Measurements from ENCODE around the gene ADORA2A.

The ADORA2A gene

GRCh38 chr22:24441406-24442351, 14.3 kb downstream of the ADORA2A start:
- H3K27ac Mint-ChIP-seq = no peak overlapping the region
- no peaks in the 10 kb centered on the region for H3K9me3 Mint-ChIP-seq
- H3K4me3 Mint-ChIP-seq = no peak overlapping the region
- H3K4me1 Mint-ChIP-seq = peaks cover 39% of the 10 kb centered on the region
- TF ChIP-seq CTCF (IDR thresholded peaks at IDR 0.05) = no peak
- no peak for DNase-seq
- peaks cover 6% of the 10 kb centered on the region for H3K27me3 Mint-ChIP-seq (ENCODE audit: low read depth, poor library complexity)
- no peaks in the 10 kb centered on the region for H3K36me3 Mint-ChIP-seq (ENCODE audit: low read depth)

- Mint-ChIP-seq H3K4me1 (peaks cover 40% of the 10 kb centered on the region), H3K36me3 (ENCODE audit: low read depth) (no peaks in the 10 kb centered on the region)
These were observed 14.9 kb downstream of the ADORA2A start for GRCh38 chr22:24442352-24442744.

GRCh38 chr22:24443668-24444067, 16.3 kb downstream of the ADORA2A start:
- Mint-ChIP-seq H3K4me1 (peaks cover 40% of the 10 kb centered on the region), H3K4me3 (no peak overlapping the region), H3K27me3 (ENCODE audit: low read depth, poor library complexity) (peaks cover 6% of the 10 kb centered on the region), H3K36me3 (ENCODE audit: low read depth) (no peaks in the 10 kb centered on the region), H3K9me3 (no peaks in the 10 kb centered on the region), H3K27ac (no peak overlapping the region)
- DNase-seq = no peak
- no peak for TF ChIP-seq CTCF (IDR thresholded peaks at IDR 0.05)

More at GRCh38 chr22:24442352-24442744, 14.9 kb downstream of the ADORA2A start:
- TF ChIP-seq CTCF (IDR thresholded peaks at IDR 0.05) = no peak
- Mint-ChIP-seq H3K27ac (no peak overlapping the region), H3K27me3 (ENCODE audit: low read depth, poor library complexity) (peaks cover 6% of the 10 kb centered on the region), H3K4me3 (no peak overlapping the region), H3K9me3 (no peaks in the 10 kb centered on the region)
- DNase-seq = no peak

GRCh38 chr22:24444251-24444650, 16.9 kb downstream of the ADORA2A start:
- Mint-ChIP-seq H3K36me3 (ENCODE audit: low read depth) (no peaks in the 10 kb centered on the region), H3K4me1 (peaks cover 40% of the 10 kb centered on the region), H3K9me3 (no peaks in the 10 kb centered on the region), H3K27ac (no peak overlapping the region), H3K27me3 (ENCODE audit: low read depth, poor library complexity) (peaks cover 6% of the 10 kb centered on the region), H3K4me3 (no peak overlapping the region)
- DNase-seq = no peak
- TF ChIP-seq CTCF (IDR thresholded peaks at IDR 0.05) = no peak

GRCh38 chr22:24444729-24445466, 17.5 kb downstream of the ADORA2A start:
- Mint-ChIP-seq H3K9me3 (no peaks in the 10 kb centered on the region), H3K27me3 (ENCODE audit: low read depth, poor library complexity) (peaks cover 8% of the 10 kb centered on the region), H3K4me3 (no peak overlapping the region), H3K36me3 (ENCODE audit: low read depth) (no peaks in the 10 kb centered on the region), H3K4me1 (peaks cover 40% of the 10 kb centered on the region), H3K27ac (no peak overlapping the region)
- no peak for TF ChIP-seq CTCF (IDR thresholded peaks at IDR 0.05)
- peak; percentile 43 for DNase-seq
